ENCODE measurements around the gene MB. TPM values are rescaled to one million over a fixed set of nuclear protein-coding genes. Genes with fewer than 3 reads are reported as not detected.
A peak's percentile ranks its signal among the peaks of the same experiment; 100 is the strongest.

Gene MB
- total and polyA plus RNA-seq, 9 of the 15 experiments (the other 6 are each of a cell fraction or from before 2014, with no cell fraction given) = not detected

GRCh38 chr22:35631597-35631996 is 14.5 kb upstream of the MB start (continued):
- TF ChIP-seq ZNF280A (IDR thresholded peaks at IDR 0.05; ENCODE audit: low read depth, partially characterized antibody) (no peak), GABPB1 (CRISPR knock-in tag; IDR thresholded peaks at IDR 0.05) (no peak), RCOR1 (IDR thresholded peaks at IDR 0.05; ENCODE audit: borderline replicate concordance in 1 of 2, low read depth in 2 of 2, low read length in 2 of 2) (0 out of 4 replicates have a peak, but pooled peaks of 1 of the 2 experiments have one; percentile 26), SRSF9 (IDR thresholded peaks at IDR 0.05; ENCODE audit: borderline replicate concordance, low read depth, low read length) (no peak), BDP1 (IDR thresholded peaks at IDR 0.05; ENCODE audit: insufficient read depth, insufficient read length) (no peak), NEUROD1 (IDR thresholded peaks at IDR 0.05; ENCODE audit: borderline replicate concordance, low read depth, low read length, partially characterized antibody) (no peak), HDAC8 (tag; IDR thresholded peaks at IDR 0.05) (no peak), GTF2B (IDR thresholded peaks at IDR 0.05; ENCODE audit: extremely low read depth, insufficient read length) (no peak), CTCF (IDR thresholded peaks at IDR 0.05 in 2 of 3, conservative IDR thresholded peaks at IDR 0.05 in 1 of 3; ENCODE audit: insufficient read depth in 2 of 3, low read depth in 1 of 3, low read length in 3 of 3) (peak; percentile 61 to 75 (median 72))
